A204.1 (cell line): ENCODE data around the gene ESYT3.

Experiments used
- FAIRE-seq: peaks from 2 replicates; lab custom pipeline; 2012; peaks lifted over from hg19 to GRCh38; lab: Jason Lieb, UNC

The ESYT3 gene

GRCh38 chr3:138434276-138434874, at the start of gene ESYT3:
TSS of gene ESYT3 (plus strand) at chr3:138434616. CDS start at chr3:138434799, 183 bp downstream.
- no peak for FAIRE-seq

- no peak for FAIRE-seq
Measured at GRCh38 chr3:138384976-138385375, 49.4 kb upstream of the ESYT3 start.

GRCh38 chr3:138389144-138389601, 45.2 kb upstream of the ESYT3 start:
- no peak for FAIRE-seq

- FAIRE-seq: no peak
Measured at GRCh38 chr3:138389841-138390581, 44.4 kb upstream of the ESYT3 start.

- FAIRE-seq: no peak
Measured at GRCh38 chr3:138390582-138390932, 43.9 kb upstream of the ESYT3 start.

- FAIRE-seq: no peak
Measured at GRCh38 chr3:138394156-138394555, 40.3 kb upstream of the ESYT3 start.

- no peak for FAIRE-seq
Measured at GRCh38 chr3:138394686-138395085, 39.7 kb upstream of the ESYT3 start.

GRCh38 chr3:138395865-138396751, 38.3 kb upstream of the ESYT3 start:
- no peak for FAIRE-seq

GRCh38 chr3:138396752-138397410, 37.5 kb upstream of the ESYT3 start:
- no peak for FAIRE-seq

GRCh38 chr3:138397983-138398382, 36.4 kb upstream of the ESYT3 start:
- no peak for FAIRE-seq

- no peak for FAIRE-seq
Measured at GRCh38 chr3:138398791-138399575, 35.4 kb upstream of the ESYT3 start.

GRCh38 chr3:138399766-138400165, 34.6 kb upstream of the ESYT3 start:
- FAIRE-seq: no peak

GRCh38 chr3:138400651-138401070, 33.8 kb upstream of the ESYT3 start:
- FAIRE-seq: no peak

GRCh38 chr3:138401834-138402233, 32.6 kb upstream of the ESYT3 start:
- no peak for FAIRE-seq

- FAIRE-seq: no peak
Measured at GRCh38 chr3:138404121-138404520, 30.3 kb upstream of the ESYT3 start.

- no peak for FAIRE-seq
Measured at GRCh38 chr3:138405001-138405400, 29.4 kb upstream of the ESYT3 start.

GRCh38 chr3:138405486-138405885, 28.9 kb upstream of the ESYT3 start:
- FAIRE-seq: no peak

GRCh38 chr3:138406606-138407005, 27.8 kb upstream of the ESYT3 start:
- no peak for FAIRE-seq

- no peak for FAIRE-seq
Measured at GRCh38 chr3:138407236-138407907, 27.0 kb upstream of the ESYT3 start.

- no peak for FAIRE-seq
Measured at GRCh38 chr3:138408751-138409570, 25.5 kb upstream of the ESYT3 start.
